H1 (cell line): ENCODE data around the gene FOXM1.

Experiments
- BACH1 ChIP-seq: IDR thresholded peaks from 2 replicates; pipeline ENCODE4 v1.6.1; 2012; ENCODE audit warnings: low read length, improper control_type of control experiment
- CTCF ChIP-seq, 3 experiments: IDR thresholded peaks; 1 replicate in 2 of 3; 2 replicates in 1 of 3; pipeline versions ENCODE4 v1.5.1 to v1.6.1; 2011; ENCODE audit warnings: low read length in 3 of 3, mild to moderate bottlenecking in 3 of 3, inconsistent platforms in 2 of 3, low read depth in 1 of 3, moderate library complexity in 1 of 3; ENCODE audit not compliant: insufficient read depth in 1 of 3; ENCODE audit errors: control extremely low read depth in 1 of 3
- E2F6 ChIP-seq: IDR thresholded peaks from 2 replicates; pipeline ENCODE4 v1.6.1; 2012; ENCODE audit warnings: inconsistent platforms
- EP300 ChIP-seq, 2 experiments: IDR thresholded peaks; 1 replicate in 1 of 2; 2 replicates in 1 of 2; pipeline ENCODE4 v1.6.1; 2011 to 2012; ENCODE audit warnings: low read depth in 2 of 2, low read length in 2 of 2, mild to moderate bottlenecking in 2 of 2, borderline replicate concordance in 1 of 2, inconsistent platforms in 1 of 2, moderate library complexity in 1 of 2
- JUN ChIP-seq: IDR thresholded peaks from 2 replicates; pipeline ENCODE4 v1.6.1; 2011; ENCODE audit warnings: low read depth, mild to moderate bottlenecking, improper control_type of control experiment, low read length
- JUND ChIP-seq: IDR thresholded peaks from 2 replicates; pipeline ENCODE4 v1.6.1; 2011; ENCODE audit warnings: mild to moderate bottlenecking, improper control_type of control experiment, low read length
- POLR2A ChIP-seq, 2 experiments: IDR thresholded peaks; 1 replicate in 1 of 2; 2 replicates in 1 of 2; pipeline ENCODE4 v1.6.1; 2011; ENCODE audit warnings: low read depth in 2 of 2, low read length in 2 of 2, mild to moderate bottlenecking in 2 of 2; ENCODE audit errors: control extremely low read depth in 1 of 2
- POLR2AphosphoS5 ChIP-seq: IDR thresholded peaks from 2 replicates; pipeline ENCODE4 v1.6.1; 2011; ENCODE audit warnings: low read depth, low read length
- SRF ChIP-seq: IDR thresholded peaks from 2 replicates; pipeline ENCODE4 v1.6.1; 2011; ENCODE audit warnings: mild to moderate bottlenecking, low read depth, low read length, moderate library complexity

- no peak for TF ChIP-seq E2F6
- TF ChIP-seq POLR2A (IDR thresholded peaks at IDR 0.05; ENCODE audit: control extremely low read depth in 1 of 2, low read depth in 2 of 2, low read length in 2 of 2), result no peak
- no peak for TF ChIP-seq CTCF (IDR thresholded peaks at IDR 0.05; ENCODE audit: control extremely low read depth in 1 of 3, insufficient read depth in 1 of 3, low read depth in 1 of 3, low read length in 3 of 3)
- no peak for TF ChIP-seq SRF
- no peak for TF ChIP-seq BACH1
- TF ChIP-seq POLR2AphosphoS5, result no peak
- no peak for TF ChIP-seq EP300 (IDR thresholded peaks at IDR 0.05; ENCODE audit: borderline replicate concordance in 1 of 2, low read depth in 2 of 2, low read length in 2 of 2)
- TF ChIP-seq JUND, result no peak
- TF ChIP-seq JUN, result no peak
Observed at GRCh38 chr12:2824541-2824940, 52.4 kb downstream of the FOXM1 start.
